ENCODE data around the gene NBL1. TPM values are rescaled to one million over a fixed set of nuclear protein-coding genes. Genes with fewer than 3 reads are reported as not detected.

NBL1 gene
- total RNA-seq, 1 experiment from 2014 or later = 7.9 TPM

DNA sequence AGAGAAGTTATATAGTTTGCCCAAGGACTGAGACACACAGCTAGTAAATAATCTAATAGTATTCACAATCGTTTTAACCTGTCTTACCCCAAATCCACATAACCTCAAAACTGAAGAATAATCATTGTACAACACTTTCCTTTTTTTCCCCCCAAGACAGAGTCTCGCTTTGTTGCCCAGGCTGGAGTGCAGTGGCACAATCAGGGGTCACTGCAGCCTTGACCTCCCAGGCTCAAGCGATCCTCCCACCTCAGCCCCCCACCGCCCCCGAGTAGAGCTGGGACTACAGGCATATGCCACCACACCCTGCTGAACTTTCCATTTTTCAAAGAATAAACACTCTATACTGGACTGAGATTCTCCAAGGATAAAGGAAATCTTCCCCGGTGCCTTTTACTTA is 28.7 kb upstream of the NBL1 start:
- H3K27me3 ChIP-seq (replicated peaks; ENCODE audit: insufficient read depth, low read depth, low read length, poor library complexity) = no peaks in the 10 kb centered on the region
- H3K36me3 ChIP-seq (ENCODE audit: insufficient read depth, low read length, poor library complexity, severe bottlenecking) = peaks cover 5% of the 10 kb centered on the region
- TF ChIP-seq CTCF (conservative IDR thresholded peaks at IDR 0.05; ENCODE audit: low read depth, low read length) (no peak), EZH2 (IDR thresholded peaks at IDR 0.05; ENCODE audit: borderline replicate concordance, low read depth, low read length, poor library complexity, severe bottlenecking) (no peak)
- ChIA-PET CTCF (no interaction called here), POLR2A (ENCODE audit: low non-redundant PET) (no interaction called here)
- no peaks in the 10 kb centered on the region for H3K4me1 ChIP-seq (ENCODE audit: insufficient read depth, low read length, poor library complexity, severe bottlenecking)
- no TSS peak for BruUV-seq (replicated peaks)
- H3K9me3 ChIP-seq (ENCODE audit: low read depth, low read length, poor library complexity, severe bottlenecking) = no peaks in the 10 kb centered on the region
- intact Hi-C loops (cut with micrococcal nuclease; ENCODE audit: unreplicated experiment) = no loop called here
- no peak overlapping the region for H3K27ac ChIP-seq (ENCODE audit: low read depth, low read length, poor library complexity, severe bottlenecking)
- H3K4me3 ChIP-seq (ENCODE audit: low read depth, low read length, poor library complexity, severe bottlenecking) = no peak overlapping the region
- DNase-seq (ENCODE audit: low spot score) = no peak

GRCh38 chr1:19616489-19616888 is 27.6 kb upstream of the NBL1 start:
- POLR2A ChIA-PET (ENCODE audit: low non-redundant PET) = no interaction called here

DNA sequence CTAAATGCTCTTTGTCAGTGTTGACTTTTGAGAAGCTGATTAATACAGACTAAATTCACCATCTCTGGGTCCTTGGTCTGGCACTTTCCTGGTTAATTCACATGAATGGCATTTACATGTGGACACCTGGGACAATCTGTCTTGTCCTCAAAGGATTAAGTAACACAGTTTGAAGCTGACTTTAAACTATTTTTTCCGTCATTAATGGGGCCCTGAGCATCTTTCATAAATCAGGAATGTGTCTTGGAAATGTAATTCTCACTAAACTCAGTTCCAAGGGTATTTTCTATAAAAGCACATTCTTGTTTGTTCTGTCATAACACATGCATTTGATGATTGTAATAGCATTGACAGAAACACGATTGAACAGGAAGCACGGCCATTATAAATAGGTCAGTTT is 26.7 kb upstream of the NBL1 start:
- intact Hi-C loops (cut with micrococcal nuclease; ENCODE audit: unreplicated experiment) = no loop called here
- no peak for DNase-seq (ENCODE audit: low spot score)
- BruUV-seq (replicated peaks) = no TSS peak
- no peak for TF ChIP-seq EZH2 (IDR thresholded peaks at IDR 0.05; ENCODE audit: borderline replicate concordance, low read depth, low read length, poor library complexity, severe bottlenecking)
- TF ChIP-seq CTCF (conservative IDR thresholded peaks at IDR 0.05; ENCODE audit: low read depth, low read length) = no peak
- CTCF ChIA-PET = no interaction called here
- H3K27ac ChIP-seq (ENCODE audit: low read depth, low read length, poor library complexity, severe bottlenecking) = no peak overlapping the region
- no peaks in the 10 kb centered on the region for H3K9me3 ChIP-seq (ENCODE audit: low read depth, low read length, poor library complexity, severe bottlenecking)
- POLR2A ChIA-PET (ENCODE audit: low non-redundant PET) = no interaction called here
- H3K36me3 ChIP-seq (ENCODE audit: insufficient read depth, low read length, poor library complexity, severe bottlenecking) = peaks cover 5% of the 10 kb centered on the region
- no peaks in the 10 kb centered on the region for H3K27me3 ChIP-seq (replicated peaks; ENCODE audit: insufficient read depth, low read depth, low read length, poor library complexity)
- no peaks in the 10 kb centered on the region for H3K4me1 ChIP-seq (ENCODE audit: insufficient read depth, low read length, poor library complexity, severe bottlenecking)
- H3K4me3 ChIP-seq (ENCODE audit: low read depth, low read length, poor library complexity, severe bottlenecking) = no peak overlapping the region

More at GRCh38 chr1:19616489-19616888, 27.6 kb upstream of the NBL1 start:
- peak overlapping the region; percentile 41 for H3K27ac ChIP-seq (ENCODE audit: low read depth, low read length, poor library complexity, severe bottlenecking)
- intact Hi-C loops (cut with micrococcal nuclease; ENCODE audit: unreplicated experiment) = no loop called here
- H3K9me3 ChIP-seq (ENCODE audit: low read depth, low read length, poor library complexity, severe bottlenecking) = no peaks in the 10 kb centered on the region
- H3K4me3 ChIP-seq (ENCODE audit: low read depth, low read length, poor library complexity, severe bottlenecking) = no peak overlapping the region
- no peaks in the 10 kb centered on the region for H3K4me1 ChIP-seq (ENCODE audit: insufficient read depth, low read length, poor library complexity, severe bottlenecking)
- CTCF ChIA-PET = no interaction called here
- DNase-seq (ENCODE audit: low spot score) = no peak
- H3K27me3 ChIP-seq (replicated peaks; ENCODE audit: insufficient read depth, low read depth, low read length, poor library complexity) = no peaks in the 10 kb centered on the region
- BruUV-seq (replicated peaks) = no TSS peak
- H3K36me3 ChIP-seq (ENCODE audit: insufficient read depth, low read length, poor library complexity, severe bottlenecking) = peaks cover 5% of the 10 kb centered on the region
- TF ChIP-seq CTCF (conservative IDR thresholded peaks at IDR 0.05; ENCODE audit: low read depth, low read length) (no peak), EZH2 (IDR thresholded peaks at IDR 0.05; ENCODE audit: borderline replicate concordance, low read depth, low read length, poor library complexity, severe bottlenecking) (no peak)
